Skin epidermis (tissue), 12 donors: ENCODE results near the gene C17orf113.

Experiments
- H3K27ac ChIP-seq, 21 experiments: fragments of 200-600 bp; sonication (generic) in 11 of 21; one replicate each; pipeline ENCODE4 v1.5.0; 2020; ENCODE audit warnings: mild to moderate bottlenecking in 3 of 21, inconsistent platforms in 2 of 21, moderate library complexity in 2 of 21
- H3K4me3 ChIP-seq, 7 experiments: fragments of 200-600 bp; sonication (generic) in 2 of 7; one replicate each; pipeline ENCODE4 v1.5.0; 2020; ENCODE audit warnings: inconsistent platforms in 2 of 7, mild to moderate bottlenecking in 2 of 7, moderate library complexity in 1 of 7

The C17orf113 gene

DNA sequence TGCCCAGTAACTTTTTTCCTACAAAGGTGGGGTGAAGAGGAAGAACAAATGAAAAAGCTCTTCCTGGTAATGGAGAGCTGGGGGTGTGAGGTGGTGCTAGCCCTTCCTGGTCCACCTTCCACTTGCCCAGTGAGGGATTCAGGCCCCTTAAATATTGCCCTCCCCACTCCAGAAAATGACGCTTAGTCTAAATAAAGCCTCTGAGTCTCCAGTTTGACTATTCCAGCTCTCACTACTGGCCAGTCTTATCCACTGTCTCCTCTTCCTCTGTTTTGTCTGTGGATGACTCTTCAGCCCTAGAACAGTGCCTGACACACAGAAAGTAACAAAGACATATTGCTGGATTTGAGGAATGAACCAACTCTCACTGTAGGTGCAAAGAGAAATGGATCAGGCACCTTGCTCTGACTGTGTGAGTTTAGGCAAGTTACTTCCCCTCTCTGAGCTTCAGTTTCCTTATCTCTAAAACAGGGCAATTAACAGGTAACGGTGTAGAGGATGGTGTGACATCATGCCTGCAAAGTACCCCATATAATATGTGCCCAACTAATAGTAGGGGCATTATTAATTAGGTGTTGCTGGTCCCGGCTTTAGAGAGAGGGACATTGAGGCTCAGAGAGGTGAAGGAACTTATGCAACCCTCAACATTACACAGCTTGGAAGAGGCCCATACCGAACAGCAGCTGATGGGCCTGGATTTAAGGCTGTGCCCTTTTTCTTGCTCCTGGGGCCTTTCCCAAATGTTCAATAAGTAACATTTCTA is 26.6 kb upstream of the C17orf113 start:
- Histone ChIP-seq H3K27ac (no peak overlapping the region), H3K4me3 (no peak overlapping the region)

GRCh38 chr17:42075789-42076188 is 25.4 kb upstream of the C17orf113 start:
- H3K27ac ChIP-seq, result no peak overlapping the region
- no peak overlapping the region for H3K4me3 ChIP-seq

DNA sequence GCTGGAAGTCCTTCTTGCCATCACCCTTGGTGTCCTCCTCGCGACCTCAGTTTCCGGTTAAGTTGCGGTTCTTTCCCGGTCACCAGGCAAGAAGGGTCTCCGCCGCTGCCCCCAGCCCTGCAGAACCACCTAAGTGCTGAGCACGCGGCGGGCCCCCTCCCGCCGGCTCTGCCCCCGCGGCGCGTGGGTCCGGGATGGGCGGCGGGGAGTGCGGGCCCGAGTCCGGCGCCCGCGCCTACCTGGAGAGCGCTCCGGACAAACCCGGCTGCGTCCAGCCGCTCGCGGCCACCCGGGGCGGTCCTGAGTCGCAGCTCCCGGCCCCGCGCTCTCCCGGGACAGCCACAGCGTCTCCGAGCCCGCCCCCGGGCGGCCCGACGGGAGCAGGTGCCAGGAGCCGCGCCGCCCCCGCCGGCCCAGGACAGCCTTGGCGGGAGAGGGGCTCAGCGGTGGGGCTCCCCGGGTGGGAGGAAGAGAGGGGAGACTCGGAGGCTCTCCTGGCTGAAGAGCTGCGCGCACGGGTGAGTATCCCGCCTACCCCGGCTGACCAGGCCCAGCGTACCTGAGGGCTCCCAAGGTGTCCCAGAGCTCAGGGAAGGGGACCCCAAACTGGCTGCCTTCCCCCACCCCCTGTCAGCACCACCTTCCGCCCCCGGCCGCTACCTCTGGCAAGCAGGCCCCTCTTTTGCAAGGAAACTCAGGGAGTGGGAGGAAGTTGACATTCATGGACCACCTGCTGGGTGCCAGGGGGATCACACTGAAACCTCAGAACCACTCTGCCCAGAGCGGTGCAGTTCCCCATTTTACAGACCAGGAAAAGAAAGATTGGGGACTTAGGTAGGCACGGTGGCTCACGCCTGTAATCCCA is 22.2 kb upstream of the C17orf113 start:
- H3K4me3 ChIP-seq, result peak overlapping the region in 3 of 7 experiments; percentile 15 to 22 (median 21)
- H3K27ac ChIP-seq, result peak overlapping the region in 1 of 21 experiments; percentile 24

DNA sequence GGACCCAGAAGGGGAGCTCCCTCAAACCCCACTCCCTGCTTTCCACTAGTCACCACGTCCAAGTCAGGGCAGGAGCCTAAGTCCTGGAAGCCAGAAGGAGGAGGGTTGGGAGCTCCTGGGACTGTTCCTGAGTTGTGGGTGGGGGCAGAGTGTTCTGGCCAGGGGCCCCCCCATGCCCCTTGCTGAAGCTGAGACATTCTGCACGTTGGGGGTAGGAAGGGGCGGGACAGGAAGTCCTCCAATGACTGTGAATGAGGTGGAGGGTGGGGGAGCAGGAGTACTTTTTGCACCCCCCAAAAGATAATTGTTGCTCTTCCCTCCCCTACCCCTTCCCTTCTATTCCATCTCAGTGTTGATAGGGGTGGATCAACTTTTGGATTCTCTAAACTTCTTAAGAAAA is 21.4 kb upstream of the C17orf113 start:
- Histone ChIP-seq H3K27ac (no peak overlapping the region), H3K4me3 (peak overlapping the region in 1 of 7 experiments; percentile 21)

GRCh38 chr17:42068979-42069378 is 18.6 kb upstream of the C17orf113 start:
- Histone ChIP-seq H3K4me3 (no peak overlapping the region), H3K27ac (no peak overlapping the region)

DNA sequence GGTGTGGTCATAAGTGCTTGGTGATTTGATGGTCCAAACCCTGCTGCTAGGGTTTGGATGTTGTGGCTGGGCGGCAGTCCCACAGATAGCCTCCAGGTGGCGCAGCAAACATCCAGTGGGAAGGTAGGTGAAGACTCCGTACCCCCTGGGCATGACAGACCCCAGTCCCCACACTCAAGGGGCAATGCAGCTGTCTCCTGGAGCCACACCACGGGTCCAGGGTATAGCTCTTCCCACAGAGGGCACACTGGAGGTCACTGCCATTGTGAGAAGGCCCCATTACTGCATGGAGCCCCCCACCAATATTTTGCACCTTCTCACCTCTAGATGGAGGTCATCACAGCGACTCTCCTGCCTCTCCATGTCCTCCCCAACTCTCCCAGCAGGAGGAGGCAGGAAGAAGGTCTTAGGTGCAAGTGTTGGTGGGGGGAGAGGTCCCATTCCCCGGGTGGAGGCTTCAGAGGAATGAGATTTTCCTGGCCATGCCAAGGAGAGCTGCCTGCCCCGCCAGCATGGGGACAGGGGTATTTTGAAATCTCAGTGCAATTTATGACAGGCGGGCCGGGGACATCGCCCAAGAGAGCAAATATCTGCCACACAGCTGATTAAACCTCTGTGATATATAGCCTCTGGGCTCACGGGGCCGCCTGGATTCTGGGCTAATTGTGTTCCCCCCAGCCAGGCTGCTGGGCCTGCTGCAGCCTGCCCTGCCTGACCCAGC is 17.1 kb upstream of the C17orf113 start:
- H3K4me3 ChIP-seq, result no peak overlapping the region

DNA sequence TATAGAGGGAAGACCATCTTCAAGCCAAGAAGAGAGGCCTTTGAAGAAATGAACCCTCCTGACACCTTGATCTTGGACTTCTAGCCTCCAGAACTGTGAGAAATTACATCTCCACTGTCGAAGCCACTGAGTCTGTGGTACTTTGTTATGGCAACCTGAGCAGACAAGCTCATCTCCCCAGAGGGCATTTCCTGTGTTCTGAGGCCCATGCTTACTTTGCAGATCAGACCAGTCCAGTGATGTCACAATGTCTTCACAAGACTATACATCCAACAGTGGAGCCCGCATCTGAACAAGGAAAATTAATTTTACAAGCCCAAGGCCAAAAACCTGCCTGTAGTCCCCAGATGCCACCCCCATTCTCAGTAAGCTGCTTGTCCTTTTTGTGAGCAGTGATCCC is 14.8 kb upstream of the C17orf113 start:
- no peak overlapping the region for H3K4me3 ChIP-seq
- H3K27ac ChIP-seq, result no peak overlapping the region

More for the DNA sequence above, 17.1 kb upstream of the C17orf113 start:
- H3K27ac ChIP-seq, result no peak overlapping the region

DNA sequence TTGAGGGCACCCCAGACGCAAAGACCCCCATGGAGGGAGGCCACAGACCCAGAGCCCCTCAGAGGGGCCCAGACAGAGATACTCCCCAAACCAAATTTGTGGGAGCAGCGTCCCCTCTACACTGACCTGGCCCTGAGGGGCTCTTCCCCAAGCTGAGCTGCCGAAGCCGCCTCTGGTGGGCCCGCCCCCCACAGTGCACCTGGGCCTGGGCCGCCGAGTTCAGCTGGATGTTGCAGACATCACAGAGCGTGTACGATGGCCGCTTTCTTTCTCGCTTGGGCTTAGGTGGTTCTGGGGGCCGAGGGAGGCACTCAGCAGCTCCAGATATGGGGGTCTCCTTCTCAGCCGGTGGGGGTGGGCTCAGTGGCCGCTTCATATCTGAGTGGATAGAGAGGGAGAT is 12.3 kb upstream of the C17orf113 start:
- H3K4me3 ChIP-seq, result no peak overlapping the region

DNA sequence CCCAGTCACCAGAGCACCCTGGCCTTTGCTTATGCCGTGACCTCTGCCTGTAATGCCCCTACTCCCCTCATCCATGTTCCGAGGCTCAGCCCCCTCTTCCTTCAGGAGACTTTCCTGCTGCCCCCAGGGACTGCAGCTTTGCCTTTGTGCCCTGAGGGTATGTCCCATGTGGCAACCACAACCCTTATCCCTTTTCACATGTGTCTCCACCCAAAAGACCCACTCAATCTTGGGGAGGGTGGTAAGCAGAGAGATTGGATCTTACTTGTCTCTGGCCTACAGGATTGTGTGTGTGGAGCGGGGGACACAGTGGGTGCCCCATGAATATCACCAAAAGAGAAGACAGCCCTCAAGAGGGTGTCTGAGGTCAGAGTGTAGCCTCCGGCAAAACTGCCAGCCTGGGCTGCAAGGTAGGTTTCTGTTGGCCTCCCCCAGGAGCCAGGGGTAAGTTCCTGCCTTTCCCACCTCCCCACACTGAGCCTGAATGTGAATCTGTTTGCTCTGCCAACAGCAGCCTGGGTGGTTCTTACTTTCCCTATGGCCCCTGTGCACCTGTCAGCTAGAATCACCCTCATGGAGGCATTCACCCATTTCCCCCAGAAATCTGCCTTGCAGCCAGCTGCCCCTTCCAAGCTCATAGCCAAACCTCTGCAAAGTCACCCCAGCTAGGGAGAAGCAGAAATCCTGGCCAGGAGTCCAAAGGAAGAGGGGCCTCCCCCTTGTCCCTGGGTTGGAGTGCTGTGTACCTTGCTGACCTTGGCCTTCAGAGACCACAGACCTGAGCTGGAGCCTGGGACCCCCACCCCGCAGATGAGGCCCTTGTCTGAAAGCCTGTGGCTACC is 11.5 kb upstream of the C17orf113 start:
- Histone ChIP-seq H3K4me3 (no peak overlapping the region), H3K27ac (peak overlapping the region in 1 of 21 experiments; percentile 7)

More for the DNA sequence above, 12.3 kb upstream of the C17orf113 start:
- H3K27ac ChIP-seq, result peak overlapping the region in 1 of 21 experiments; percentile 55

DNA sequence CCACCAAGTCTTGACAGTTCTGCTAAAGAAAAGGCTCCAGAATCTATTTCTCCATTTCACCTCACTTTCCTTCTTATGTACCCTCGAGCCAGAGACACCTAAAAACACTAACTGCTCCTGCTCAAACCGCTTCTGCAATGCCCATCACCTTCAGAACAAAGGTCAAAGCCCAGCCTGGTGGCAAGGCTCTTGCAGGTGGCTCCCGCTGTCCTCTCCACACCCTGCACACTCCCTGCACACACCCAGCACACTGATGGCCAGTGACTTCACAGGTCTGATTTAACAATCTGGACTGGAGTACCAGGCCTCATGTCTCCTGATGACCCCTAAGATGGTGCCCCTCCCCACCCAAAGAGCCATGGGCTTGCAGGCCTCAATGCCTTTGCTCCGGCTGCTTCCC is 9.8 kb upstream of the C17orf113 start:
- H3K27ac ChIP-seq, result no peak overlapping the region
- H3K4me3 ChIP-seq, result no peak overlapping the region

- H3K27ac ChIP-seq, result no peak overlapping the region
- no peak overlapping the region for H3K4me3 ChIP-seq
Observed at GRCh38 chr17:42059815-42060214, 9.4 kb upstream of the C17orf113 start.

- H3K4me3 ChIP-seq, result no peak overlapping the region
- no peak overlapping the region for H3K27ac ChIP-seq
Observed at GRCh38 chr17:42058063-42058462, 7.7 kb upstream of the C17orf113 start.

DNA sequence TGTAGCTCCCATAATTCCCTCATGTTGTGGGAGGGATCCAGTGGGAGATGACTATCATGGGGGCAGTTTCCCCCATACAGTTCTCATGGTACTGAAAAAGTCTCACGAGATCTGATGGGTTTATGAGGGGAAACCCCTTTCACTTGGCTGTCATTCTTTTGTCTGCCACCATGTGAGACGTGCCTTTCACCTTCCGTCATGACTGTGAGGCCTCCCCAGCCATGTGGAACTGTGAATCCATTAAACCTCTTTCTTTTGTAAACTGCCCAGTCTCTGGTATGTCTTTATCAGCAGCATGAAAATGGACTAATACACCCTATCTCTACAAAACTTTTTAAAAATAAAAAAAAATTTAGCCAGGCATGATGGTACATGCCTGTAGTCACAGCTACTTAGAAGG is 6.2 kb upstream of the C17orf113 start:
- Histone ChIP-seq H3K4me3 (no peak overlapping the region), H3K27ac (no peak overlapping the region)

DNA sequence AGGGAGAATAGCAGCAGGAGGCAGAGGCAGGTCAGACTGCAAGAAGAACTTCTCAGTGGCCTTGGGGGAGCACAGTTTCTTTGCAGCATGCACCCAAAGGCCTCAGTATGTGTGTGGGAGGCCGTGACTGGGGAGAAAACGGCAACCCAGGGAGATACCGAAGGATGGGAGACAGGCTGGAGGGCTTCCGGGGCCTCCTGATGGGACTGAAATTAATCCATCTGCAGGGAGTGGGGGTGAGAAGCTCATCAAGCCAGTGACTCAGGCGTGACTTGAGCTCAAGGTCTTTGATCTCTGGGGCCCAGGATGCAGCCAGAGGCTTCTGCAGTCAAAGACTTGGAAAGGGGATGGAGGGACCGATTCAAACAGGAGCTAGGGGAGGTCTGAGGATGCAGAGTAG is 5.1 kb upstream of the C17orf113 start:
- H3K4me3 ChIP-seq, result no peak overlapping the region
- peak overlapping the region in 1 of 21 experiments; percentile 51 for H3K27ac ChIP-seq

- H3K4me3 ChIP-seq, result no peak overlapping the region
- H3K27ac ChIP-seq, result peak overlapping the region in 1 of 21 experiments; percentile 51
Observed at GRCh38 chr17:42055027-42055426, 4.6 kb upstream of the C17orf113 start.

GRCh38 chr17:42053731-42054500 is 3.5 kb upstream of the C17orf113 start:
- Histone ChIP-seq H3K27ac (no peak overlapping the region), H3K4me3 (no peak overlapping the region)

DNA sequence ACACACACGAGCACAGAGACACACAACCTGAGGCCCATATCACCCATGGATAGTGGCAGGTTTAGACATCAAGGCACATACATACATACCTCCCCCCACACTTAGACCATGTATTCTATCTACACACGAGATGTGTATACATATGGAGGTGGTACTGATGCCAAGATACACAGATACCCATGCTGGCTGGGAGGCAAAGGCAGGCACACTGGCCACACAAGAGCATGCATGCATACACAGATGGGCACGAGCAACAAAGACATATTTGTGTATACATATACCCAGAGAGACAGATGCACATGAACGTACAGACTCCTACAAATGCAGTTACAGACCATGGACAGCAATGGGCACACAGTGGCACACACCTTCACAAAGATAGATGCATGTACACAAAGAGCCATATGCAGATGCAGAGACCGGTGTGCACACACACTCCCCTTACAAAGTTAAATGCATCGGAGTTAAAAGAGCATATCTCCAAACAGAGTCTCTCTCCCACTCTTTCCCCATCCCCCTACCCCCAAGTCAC is 2.0 kb upstream of the C17orf113 start:
- H3K27ac ChIP-seq, result no peak overlapping the region
- no peak overlapping the region for H3K4me3 ChIP-seq

- Histone ChIP-seq H3K4me3 (no peak overlapping the region), H3K27ac (no peak overlapping the region)
Observed at GRCh38 chr17:42051645-42052044, 1.2 kb upstream of the C17orf113 start.
